Calu3 (cell line): Measurements from ENCODE around the gene TH. TPM values are rescaled to one million over a fixed set of nuclear protein-coding genes. Genes with fewer than 3 reads are reported as not detected.

Experiments
- BruUV-seq: library from RNA; stranded (reverse); fragments of 400-500 nt; replicated peaks from 2 replicates; lab custom pipeline; 2021; lab: Mats Ljungman, UMichigan
- CTCF ChIA-PET: fragments of 300-600 bp; sonication (Branson Sonifier 250); formaldehyde crosslinking; loops from one replicate; lab custom pipeline; 2022; ENCODE audit warnings: antibody characterized with exemption; lab: Charles Lee
- DNase-seq: peaks from one replicate; pipeline ENCODE4 v3.0.0; 2022
- H3K27ac Mint-ChIP-seq: one replicate; pipeline ENCODE4 v1.8.0; 2022; ENCODE audit warnings: mixed read lengths; ENCODE audit not compliant: unreplicated experiment
- H3K27me3 Mint-ChIP-seq: one replicate; pipeline ENCODE4 v1.8.0; 2022; ENCODE audit warnings: mixed read lengths; ENCODE audit not compliant: unreplicated experiment
- H3K36me3 Mint-ChIP-seq: one replicate; pipeline ENCODE4 v1.8.0; 2022; ENCODE audit warnings: mild to moderate bottlenecking, moderate library complexity, mixed read lengths; ENCODE audit not compliant: insufficient read depth, unreplicated experiment
- H3K4me1 Mint-ChIP-seq: one replicate; pipeline ENCODE4 v1.8.0; 2022; ENCODE audit warnings: mild to moderate bottlenecking, low read depth, mixed read lengths; ENCODE audit not compliant: unreplicated experiment
- H3K4me3 Mint-ChIP-seq: one replicate; pipeline ENCODE4 v1.8.0; 2022; ENCODE audit warnings: mild to moderate bottlenecking, low read depth, moderate library complexity, mixed read lengths; ENCODE audit not compliant: unreplicated experiment
- H3K9me3 Mint-ChIP-seq: one replicate; pipeline ENCODE4 v1.8.0; 2022; ENCODE audit warnings: low read depth, mixed read lengths; ENCODE audit not compliant: unreplicated experiment
- CTCF ChIP-seq: fragments of 200-600 bp; IDR thresholded peaks from one replicate; pipeline ENCODE4 v1.8.0; 2022; ENCODE audit warnings: antibody characterized with exemption; ENCODE audit not compliant: unreplicated experiment
- intact Hi-C: fragments of 100-400 bp; cut with micrococcal nuclease; formaldehyde crosslinking; loops from one replicate; pipeline ENCODE4 v1.10.0; 2022; ENCODE audit not compliant: unreplicated experiment
- total RNA-seq: library from RNA; stranded (reverse); gene quantifications from 2 replicates; pipeline ENCODE4 v1.2.3, GENCODE V29; 2022

The TH gene
- total RNA-seq, 1 experiment from 2014 or later, result not detected

GRCh38 chr11:2200957-2201519, 29.4 kb upstream of the TH start:
- DNase-seq, result no peak
- H3K4me1 Mint-ChIP-seq, result peaks cover 10% of the 10 kb centered on the region
- TF ChIP-seq CTCF, result no peak
- intact Hi-C loops, result no loop called here
- no peak overlapping the region for H3K27ac Mint-ChIP-seq
- peaks cover 6% of the 10 kb centered on the region for H3K9me3 Mint-ChIP-seq
- peaks cover 17% of the 10 kb centered on the region for H3K27me3 Mint-ChIP-seq
- CTCF ChIA-PET, result no interaction called here
- no TSS peak for BruUV-seq
- H3K36me3 Mint-ChIP-seq, result peaks cover 9% of the 10 kb centered on the region
- no peak overlapping the region for H3K4me3 Mint-ChIP-seq

GRCh38 chr11:2200536-2200935, 28.9 kb upstream of the TH start:
- Mint-ChIP-seq H3K9me3 (peaks cover 6% of the 10 kb centered on the region), H3K36me3 (peaks cover 9% of the 10 kb centered on the region), H3K4me3 (no peak overlapping the region), H3K4me1 (peaks cover 10% of the 10 kb centered on the region), H3K27ac (no peak overlapping the region), H3K27me3 (peaks cover 22% of the 10 kb centered on the region)
- DNase-seq, result no peak
- intact Hi-C loops, result no loop called here
- TF ChIP-seq CTCF, result no peak
- CTCF ChIA-PET, result no interaction called here
- no TSS peak for BruUV-seq

GRCh38 chr11:2199466-2200341, 28.1 kb upstream of the TH start:
- intact Hi-C loops, result loop anchor here (5.0 kb wide), 1 partner anchor 223 kb away; no protein-coding TSS in a partner anchor
- Mint-ChIP-seq H3K4me1 (peaks cover 10% of the 10 kb centered on the region), H3K4me3 (no peak overlapping the region), H3K9me3 (peaks cover 6% of the 10 kb centered on the region), H3K27ac (no peak overlapping the region), H3K27me3 (peaks cover 30% of the 10 kb centered on the region), H3K36me3 (peaks cover 9% of the 10 kb centered on the region)
- CTCF ChIA-PET, result interaction anchor here (1.2 to 1.4 kb wide), 2 partner anchors 16 to 220 kb away, joined by 3 to 5 read pairs; no protein-coding TSS in a partner anchor
- BruUV-seq, result no TSS peak
- DNase-seq, result no peak
- no peak for TF ChIP-seq CTCF

- Mint-ChIP-seq H3K27me3 (peaks cover 31% of the 10 kb centered on the region), H3K4me1 (peaks cover 10% of the 10 kb centered on the region), H3K4me3 (no peak overlapping the region), H3K36me3 (peaks cover 9% of the 10 kb centered on the region), H3K9me3 (peaks cover 6% of the 10 kb centered on the region), H3K27ac (no peak overlapping the region)
- intact Hi-C loops, result loop anchor here (5.0 kb wide), 1 partner anchor 224 kb away; no protein-coding TSS in a partner anchor
- BruUV-seq, result no TSS peak
- CTCF ChIA-PET, result interaction anchor here (1.2 to 2.1 kb wide), 3 partner anchors 17 to 221 kb away, joined by 3 to 13 read pairs (median 5); no protein-coding TSS in a partner anchor
- no peak for DNase-seq
- TF ChIP-seq CTCF, result no peak
These were observed 27.2 kb upstream of the TH start for GRCh38 chr11:2198621-2199365.
